GM19025 (cell line): ENCODE results near the gene MFSD6.
A peak's percentile ranks its signal among the peaks of the same experiment; 100 is the strongest.
"Not testable (repeated sequence)": the region's sequence is repeated elsewhere in the genome, so short reads cannot be mapped to it uniquely, and the experiment has no call there.

Experiments used
- ATAC-seq: cut with Tn5 transposase; IDR thresholded peaks from one replicate; pipeline ENCODE4 v1.9.1; 2021; ENCODE audit warnings: mild to moderate bottlenecking, low read depth, moderate library complexity; ENCODE audit not compliant: unreplicated experiment

Gene MFSD6

DNA sequence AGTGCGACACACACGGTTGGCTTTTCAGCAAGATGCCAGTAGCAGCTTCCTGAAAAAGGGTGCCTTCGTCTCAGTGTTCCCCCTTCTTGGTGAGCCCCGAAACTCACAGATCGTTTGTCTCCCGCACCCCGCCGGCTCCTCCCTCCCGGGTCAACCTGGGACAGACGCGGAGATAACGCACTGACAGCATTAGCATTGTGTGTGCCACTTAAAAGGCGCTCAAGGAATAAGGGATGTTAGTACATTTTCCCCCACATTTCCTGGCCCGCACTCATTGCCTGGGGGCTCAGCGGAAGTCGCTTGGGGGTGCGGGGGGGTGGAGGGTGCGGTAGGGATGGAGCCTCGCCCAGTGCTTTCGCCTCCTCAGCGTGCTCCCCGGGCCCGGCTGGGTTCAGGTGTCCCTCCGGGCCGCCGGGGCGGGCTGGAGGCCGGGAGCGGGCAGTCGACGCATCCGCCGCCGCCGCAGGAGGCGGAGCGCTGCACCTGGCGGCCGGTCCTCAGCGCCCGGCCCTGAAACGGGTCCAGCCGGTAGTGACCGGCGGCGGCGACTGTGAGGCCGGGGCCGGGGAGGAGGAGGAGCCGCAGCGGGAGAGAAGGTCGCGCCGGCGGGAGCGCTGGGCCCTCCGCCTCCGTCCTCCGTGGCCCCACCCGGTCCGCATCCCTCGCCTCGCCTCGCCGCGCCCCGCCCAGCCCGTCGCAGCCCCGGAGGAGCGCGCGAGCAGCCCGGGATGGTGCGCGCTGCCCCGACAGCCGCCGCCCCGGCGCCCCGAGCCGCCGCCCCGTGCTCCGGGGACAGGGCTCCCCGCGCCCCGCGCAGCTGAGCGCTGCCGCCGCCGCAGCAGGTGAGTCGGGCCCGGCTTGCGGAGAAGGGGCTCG, at the start of gene MFSD6:
Gene MFSD6, plus strand, starts transcription at position 694 of the 876 bp plus-strand sequence. CDS start 27,675 bp downstream, outside the sequence.
- ATAC-seq, result peak; percentile 61

DNA sequence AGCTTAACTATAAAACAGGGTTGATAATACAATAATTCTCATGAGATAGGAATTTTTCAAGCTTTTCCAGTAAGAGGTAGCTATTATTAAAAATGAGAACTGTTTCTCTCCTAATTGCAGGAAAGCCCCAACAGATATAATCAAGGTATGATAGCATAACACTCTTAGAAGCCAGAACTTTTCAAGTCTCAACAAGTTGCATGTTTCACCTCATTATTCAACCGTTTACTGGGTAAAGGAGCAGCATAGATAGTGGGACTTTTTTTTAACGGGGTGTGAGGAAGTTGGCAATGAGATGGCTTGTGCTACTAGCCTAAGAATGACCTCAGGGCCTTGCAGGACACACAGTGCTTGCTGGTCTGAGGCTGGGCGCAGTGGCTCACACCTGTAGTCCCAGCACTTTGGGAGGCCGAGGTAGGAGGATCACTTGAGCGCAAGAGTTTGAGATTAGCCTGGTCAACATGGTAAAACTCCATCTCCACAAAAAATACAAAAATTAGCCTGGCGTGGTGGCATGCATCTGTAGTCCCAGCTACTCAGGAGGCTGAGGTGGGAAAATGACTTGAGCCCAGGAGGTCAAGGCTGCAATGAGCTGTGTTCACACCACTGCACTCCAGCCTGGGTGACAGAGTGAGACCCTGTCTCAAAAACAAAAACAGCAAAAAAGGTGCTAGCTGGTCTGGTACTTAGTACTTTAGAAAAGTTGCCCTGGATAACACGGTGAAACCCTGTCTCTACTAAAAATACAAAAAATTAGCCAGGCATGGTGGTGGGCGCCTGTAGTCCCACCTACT, 49.3 kb upstream of the MFSD6 start:
- ATAC-seq, result not testable (repeated sequence)

DNA sequence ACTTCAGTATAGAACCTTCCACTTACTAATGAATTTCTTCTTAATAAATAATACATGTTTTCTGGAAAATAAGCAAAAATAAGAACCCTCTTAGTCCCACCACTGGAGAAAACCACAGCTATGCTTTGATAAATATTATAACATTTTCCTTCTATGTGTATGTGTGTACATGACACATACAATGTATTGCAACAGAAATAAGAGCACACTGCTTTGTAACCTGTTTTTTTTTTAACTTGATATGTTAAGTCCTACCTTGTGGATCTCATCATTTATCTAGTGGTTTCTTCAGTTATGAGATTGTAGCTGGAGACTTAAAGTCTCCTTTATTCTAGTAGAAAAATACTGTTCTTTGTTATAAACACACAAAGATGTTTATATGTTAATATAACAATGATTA, 47.6 kb upstream of the MFSD6 start:
- ATAC-seq, result no peak

DNA sequence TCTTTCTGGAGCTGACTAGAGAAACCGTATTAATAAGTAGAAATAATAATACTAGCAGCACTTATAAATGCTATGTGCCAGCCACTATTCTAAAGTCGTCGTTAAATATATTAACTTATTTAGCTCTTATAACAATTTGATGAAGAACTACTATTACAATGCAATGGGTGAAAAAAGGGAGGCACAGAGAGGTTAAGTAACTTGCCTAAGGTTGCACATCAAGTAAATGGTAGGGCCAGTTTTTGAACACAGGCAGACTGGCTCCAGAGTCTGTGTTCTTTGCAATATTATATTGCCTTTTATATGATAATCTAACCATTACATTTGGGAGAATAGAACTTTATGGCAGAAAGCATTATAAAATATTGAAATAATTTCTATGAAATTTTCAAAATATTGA, 47.2 kb upstream of the MFSD6 start:
- no peak for ATAC-seq

DNA sequence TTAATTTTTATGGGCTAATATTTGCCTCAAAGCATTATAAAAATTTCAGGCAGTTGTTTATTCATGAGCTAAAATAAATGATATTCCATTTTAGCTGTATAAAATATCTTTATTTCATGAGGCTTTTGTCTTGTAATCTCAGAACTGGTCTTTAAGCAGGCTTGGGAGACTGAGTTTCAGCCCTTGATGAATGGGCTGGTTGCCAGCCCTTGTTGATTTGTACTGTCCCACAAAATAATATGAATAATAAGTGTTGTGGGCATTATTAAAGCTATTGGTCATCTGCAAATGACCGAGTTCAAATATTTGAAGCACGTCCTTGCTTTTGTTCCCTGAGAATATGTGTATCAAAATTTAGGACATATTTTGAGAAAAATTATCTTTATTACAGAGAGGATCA, 46.6 kb upstream of the MFSD6 start:
- ATAC-seq, result no peak

DNA sequence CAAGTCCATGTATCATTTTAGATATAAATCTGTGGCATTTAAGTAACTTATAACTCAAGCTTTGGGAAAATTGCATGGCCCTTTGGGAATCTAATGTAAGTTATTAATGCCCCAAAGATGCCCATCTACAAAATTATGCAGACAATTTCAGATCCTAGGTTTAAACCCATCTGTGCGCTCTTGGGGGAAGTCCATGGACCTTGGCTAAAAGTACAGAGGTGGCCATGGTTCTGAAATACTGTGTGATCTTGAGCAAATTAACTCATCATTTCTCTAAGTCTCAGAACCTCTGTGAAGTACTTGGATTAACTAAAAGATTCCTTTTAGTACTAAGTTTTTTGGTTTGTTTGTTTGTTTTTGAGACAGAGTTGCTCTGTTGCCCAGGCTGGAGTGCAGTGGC, 45.3 kb upstream of the MFSD6 start:
- ATAC-seq, result no peak

DNA sequence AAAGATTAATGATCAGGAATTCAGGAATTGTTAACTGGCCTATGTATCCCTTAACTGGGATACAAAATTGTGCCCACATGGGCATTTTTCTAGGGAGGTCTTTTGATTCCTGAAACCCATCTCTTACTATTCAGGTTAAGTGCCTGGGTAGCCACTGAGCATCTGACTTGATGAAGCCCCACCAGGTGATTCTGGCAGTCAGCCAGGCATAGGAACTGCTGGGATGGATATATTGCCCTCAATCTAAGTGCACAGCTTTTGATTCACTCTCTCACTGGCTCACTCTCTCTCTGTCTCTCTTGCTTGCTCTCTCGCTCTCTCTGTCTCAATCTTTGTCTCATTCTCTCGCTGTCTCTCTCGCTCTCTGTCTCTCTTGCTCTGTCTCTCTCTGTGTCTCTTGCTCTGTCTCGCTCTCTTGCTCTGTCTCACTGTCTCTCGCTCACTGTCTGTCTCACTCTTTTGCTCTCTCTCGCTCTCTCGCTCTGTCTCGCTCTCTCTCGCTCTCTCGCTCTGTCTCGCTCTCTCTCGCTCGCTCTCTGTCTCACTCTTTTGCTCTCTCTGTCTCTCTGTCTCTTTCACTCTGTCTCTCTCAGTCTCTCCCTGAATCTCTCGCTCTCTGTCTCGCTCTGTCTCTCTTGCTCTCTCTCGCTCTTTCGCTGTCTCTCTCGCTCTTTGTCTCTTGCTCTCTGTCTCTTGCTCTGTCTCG, 42.5 kb upstream of the MFSD6 start:
- ATAC-seq, result no peak

DNA sequence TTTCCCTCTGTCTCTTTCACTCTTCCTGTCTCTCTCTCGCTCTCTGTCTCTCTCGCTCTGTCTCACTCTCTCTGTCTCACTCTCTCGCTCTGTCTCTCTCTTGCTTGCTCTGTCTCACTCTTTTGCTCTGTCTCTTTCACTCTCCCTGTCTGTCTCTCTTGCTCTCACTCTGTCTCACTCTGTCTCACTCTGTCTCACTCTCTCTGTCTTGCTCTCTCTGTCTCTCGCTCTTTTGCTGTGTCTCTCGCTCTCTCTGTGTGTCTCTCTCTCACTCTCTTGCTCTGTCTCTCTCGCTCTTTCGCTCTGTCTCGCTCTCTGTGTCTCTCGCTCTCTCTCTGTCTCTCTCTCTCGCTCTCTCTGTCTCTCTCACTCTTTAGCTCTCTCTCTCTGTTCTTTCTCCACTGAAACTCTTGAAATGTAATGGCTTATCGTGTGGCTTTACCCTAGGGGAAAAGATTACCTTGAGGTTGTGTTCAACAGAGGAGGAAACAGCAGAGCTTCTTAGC, 41.9 kb upstream of the MFSD6 start:
- ATAC-seq, result no peak

DNA sequence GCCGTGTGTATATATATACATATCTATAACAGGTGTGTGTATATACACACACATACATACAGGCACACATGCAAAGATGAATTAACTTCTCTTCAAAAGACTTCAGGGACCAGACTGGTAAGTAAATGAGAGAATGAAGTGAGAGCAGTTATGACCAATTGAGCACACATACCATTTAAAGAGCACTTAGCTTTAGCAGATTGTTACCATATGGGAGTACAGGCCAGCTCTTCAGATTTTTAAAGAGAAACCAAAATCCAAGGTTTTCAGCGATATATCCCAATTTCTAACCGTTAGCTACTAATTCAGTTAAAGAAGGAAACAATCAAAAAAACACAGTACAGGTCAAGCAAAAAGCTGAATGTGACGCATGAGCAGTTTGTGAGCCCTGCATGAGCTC, 41.1 kb upstream of the MFSD6 start:
- no peak for ATAC-seq

DNA sequence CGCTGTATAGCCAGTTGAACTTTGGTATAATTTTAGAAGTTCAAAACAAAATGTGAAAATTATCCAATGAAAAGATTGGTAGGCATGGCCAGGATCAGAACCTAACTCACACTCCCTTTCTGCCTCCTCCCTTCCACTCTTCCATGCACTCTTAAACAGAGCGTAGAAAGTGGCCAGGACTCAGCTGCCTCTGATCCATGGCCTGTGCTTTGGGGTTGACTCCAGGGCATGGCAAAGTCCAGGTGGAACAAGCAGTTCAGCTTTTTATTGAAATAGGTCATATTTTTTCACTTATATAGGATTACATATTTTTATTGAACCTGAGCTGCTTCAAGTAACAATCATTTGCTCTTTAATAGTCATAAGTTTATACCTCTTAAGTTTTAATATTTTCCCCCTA, 38.5 kb upstream of the MFSD6 start:
- no peak for ATAC-seq

DNA sequence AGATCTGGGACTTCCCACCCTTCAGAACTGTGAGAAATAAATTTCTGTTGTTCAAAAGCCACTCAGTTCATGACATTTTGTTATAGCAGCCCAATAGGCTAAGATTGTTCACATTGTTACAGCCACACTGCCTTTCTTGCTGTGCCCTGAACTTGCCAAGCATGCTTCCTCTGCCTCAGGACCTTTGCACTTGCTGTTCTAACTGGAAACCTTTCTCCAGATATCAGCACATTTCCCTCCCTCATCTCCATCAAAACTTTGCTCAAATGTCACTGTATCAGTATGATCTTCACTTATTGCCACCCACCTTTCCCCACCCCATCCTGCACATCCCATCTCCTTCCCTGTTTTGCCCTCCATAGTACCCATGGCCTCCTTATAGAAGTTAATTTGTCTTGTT, 32.1 kb upstream of the MFSD6 start:
- no peak for ATAC-seq

DNA sequence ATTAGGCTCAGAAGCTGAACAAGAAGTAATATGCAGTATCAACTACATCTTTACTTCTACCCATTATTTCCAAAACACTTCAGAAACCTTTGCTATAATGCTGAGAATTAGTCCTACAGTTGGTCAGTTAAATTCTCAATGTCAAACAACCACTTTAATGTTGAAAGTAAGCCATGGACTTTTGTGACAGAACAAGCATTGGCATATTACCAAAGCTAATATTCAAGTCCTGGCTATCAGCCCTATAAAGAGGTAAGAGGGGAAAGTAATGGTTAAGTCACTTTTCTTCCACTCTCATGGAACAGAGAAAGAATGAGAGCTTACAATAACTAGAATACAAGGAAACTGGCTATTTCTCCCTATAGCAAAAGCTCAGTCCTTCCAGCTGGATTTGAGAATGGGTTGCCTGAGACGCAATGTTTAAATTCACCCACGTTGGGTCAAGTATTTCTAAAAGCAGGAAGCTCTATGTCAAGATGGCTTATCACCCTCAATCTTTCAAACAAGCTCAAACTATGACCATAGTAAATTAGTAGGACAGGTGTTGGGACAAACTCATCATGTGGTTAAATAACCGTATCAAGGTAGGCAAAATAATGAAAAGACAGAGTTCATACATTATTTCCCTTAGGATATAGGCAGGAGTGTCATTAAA, 31.4 kb upstream of the MFSD6 start:
- no peak for ATAC-seq

DNA sequence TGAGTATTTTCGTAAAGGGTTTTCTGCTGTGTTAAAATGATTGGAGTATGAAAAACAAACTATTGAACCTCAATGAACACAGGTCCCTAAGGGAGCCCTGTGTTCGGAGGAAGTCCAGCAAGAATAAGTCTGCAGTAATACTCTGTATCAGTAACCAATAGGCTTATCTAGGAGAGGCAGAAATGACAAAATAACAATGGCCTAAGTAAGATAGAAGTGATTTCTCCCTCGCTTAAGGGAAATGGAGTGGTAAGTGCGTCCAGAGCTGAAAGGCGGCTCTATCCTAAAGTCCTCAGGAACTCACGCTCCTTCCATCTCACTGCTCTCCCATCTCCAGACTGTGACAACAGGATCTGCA, 29.3 kb upstream of the MFSD6 start:
- ATAC-seq, result no peak

DNA sequence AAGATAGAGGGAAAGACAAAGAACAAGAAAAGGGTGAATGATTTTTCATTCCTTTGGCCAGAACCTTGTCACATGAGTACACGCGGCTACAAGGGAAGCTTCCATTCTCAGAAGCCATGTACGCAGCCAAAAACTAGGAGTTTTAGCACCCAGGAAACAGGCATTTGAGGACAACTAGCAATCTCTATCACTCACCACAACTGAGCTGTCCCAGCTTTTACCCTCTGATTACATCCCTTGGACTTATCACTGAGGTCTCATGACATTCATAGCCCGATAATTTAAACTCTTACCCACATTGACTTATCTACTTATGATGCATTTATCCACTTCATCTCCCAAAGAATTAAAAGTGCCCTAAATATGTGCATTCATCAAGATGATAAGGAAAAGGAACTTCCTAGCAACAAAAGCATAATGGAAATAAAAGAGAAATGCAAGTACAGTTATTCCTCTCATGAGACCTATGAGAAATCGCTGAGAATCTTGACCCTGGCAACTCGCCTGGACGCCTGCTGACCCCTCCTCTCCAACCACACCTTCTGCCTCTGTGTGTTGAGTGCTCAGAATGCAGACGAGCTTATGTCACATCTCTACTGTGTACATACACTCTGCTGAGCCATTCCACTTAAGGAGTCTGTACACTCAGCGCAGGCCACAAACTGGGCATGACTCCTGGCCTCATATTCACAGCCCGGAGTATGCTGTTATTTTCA, 28.7 kb upstream of the MFSD6 start:
- no peak for ATAC-seq

DNA sequence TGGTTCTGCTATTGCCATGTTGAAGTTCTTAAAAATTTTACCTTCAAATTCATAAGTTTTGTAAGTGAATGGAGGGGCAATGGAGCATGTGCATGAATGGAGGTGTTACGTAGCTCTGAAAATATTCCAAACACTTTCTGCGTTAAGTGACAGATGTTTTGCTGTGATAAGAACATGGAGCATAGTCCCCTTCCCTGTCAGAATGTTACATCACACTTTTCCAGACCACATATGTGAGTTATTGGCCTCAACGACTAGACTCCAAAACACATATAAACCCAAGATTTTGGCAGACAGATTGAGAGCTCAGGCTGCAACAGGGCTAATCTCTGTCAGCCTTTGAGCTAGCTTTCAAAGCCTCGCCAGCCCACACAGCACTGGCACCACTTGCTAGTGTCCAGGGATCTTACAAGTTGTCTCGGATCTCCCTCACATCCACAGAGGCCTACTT, 27.2 kb upstream of the MFSD6 start:
- ATAC-seq, result no peak

DNA sequence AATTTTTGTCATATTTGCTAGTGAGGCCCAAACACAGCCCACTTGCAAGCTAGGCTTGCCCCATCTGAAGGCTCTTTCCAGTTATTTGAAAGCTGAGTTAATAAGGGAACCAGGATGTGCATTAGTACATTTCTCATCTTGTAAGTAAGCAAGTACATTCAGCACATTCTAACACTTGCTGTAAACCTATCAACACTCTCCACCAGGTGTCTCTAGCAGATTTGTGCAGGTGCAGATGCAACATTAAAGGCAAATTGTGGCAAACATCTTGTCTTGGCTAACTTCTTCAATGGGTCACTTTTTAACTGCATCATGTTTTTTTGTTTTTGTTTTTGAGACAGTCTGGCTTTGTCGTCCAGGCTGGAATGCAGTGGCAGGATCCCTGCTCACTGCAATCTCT, 25.3 kb upstream of the MFSD6 start:
- ATAC-seq, result peak; percentile 79

DNA sequence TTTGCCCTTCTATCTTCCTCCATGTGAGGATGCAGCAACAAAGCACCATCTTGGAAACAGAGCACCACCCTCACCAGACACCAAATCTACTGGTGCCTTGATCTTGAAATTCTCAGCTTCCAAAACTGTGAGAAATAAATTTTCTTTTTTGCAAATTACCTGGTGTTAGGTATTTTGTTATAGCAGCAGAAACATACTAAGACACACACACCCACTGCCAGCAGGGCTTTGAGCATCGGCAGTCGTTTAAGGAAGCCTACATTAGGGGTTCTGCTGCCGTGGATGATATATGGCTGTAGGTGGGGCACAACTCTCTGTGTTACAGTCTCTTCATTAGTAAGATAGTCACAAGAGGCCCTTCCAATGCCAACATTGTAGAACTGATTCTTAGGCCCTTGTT, 20.7 kb upstream of the MFSD6 start:
- ATAC-seq, result no peak

DNA sequence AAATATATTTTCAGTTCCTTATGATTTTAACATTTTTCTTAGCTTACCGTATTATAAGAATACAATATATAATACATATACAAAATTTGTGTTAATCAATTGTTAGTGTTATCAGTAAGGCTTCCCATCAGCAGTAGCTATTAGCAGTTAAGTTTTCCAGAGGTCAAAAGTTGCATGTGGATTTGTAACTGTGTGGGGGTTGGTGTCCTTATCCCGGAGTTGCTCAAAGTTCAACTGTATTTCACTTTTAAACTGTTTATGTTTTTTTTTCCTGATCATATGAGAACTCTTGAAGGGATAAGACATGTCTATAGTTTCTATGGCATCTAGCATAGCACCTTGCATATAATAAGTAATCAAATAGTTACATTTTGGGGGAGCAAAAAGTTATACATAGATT, 11.9 kb upstream of the MFSD6 start:
- ATAC-seq, result no peak

DNA sequence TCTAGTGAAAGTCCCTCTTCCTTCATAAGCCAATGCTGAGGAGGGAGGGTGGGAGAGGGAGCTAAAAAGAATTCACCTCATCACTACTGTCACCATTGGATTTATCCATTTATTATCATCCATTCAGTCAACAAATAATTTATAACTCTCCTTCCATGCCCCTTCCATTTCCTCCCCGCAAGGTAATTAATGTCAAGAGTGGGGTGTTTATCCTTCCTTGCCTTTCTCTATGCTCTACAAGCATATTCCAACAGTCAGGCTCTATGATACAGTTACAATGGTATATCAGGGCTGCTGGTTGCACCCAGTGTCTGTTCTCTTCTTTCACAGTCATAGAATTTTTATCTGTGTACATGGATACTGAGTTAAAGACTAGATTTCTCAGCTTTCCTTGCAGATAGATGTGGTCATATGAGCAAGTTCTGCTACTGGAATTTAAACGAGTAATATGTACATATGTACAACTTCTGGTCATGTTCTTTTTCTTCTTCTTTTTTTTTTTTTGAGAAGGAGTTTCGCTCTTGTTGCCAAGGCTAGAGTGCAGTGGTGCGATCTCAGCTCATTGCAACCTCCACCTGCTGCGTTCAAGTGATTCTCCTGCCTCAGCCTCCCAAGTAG, 5.1 kb upstream of the MFSD6 start:
- no peak for ATAC-seq
